GM19324 (cell line): ENCODE results near the gene ODC1.
"Not testable (repeated sequence)": the region's sequence is repeated elsewhere in the genome, so short reads cannot be mapped to it uniquely, and the experiment has no call there.

Experiments used
- ATAC-seq: cut with Tn5 transposase; IDR thresholded peaks from one replicate; pipeline ENCODE4 v1.9.1; 2021; ENCODE audit warnings: mild to moderate bottlenecking, moderate library complexity; ENCODE audit not compliant: unreplicated experiment, low FRiP score

The ODC1 gene

DNA sequence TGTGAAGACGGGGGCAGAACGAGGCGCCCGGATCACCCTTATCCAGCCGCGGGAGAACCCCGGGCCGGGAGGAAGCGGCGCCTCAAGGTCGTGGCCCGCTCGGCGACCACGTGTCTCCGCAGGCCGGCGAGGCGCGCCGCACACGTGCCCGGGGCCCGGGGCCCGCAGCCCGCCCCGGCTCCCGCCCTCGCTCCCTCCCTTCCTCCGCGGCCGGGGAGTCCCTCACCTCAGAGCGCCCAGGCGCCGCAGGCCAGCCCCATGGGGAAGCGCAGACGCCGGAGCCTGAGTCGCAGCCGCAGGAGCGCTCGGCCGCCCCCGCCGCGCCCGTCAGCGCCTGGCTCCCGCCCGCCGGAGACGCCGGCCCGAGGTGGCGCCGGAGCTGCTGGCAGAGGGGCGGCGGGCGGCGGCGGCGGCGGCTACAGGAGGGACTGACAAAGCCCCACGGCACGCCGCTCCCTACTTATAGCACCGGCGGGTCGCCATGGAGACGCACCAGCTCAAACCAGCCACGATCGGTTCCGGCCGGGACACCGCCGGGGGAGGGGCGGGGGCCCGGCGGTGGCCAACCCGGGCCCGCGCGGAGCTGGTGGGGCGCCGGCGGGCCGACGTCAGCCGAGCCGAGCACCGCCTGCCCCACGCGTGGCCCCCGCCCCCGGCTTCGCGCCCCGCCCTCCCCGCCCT lies at the start of gene ODC1:
Gene ODC1, minus strand, starts transcription at position 433 of the 681 bp plus-strand sequence. CDS start 3,295 bp downstream, outside the sequence.
- ATAC-seq, result peak; percentile 84

GRCh38 chr2:10497797-10498251 lies 49.7 kb upstream of the ODC1 start:
- ATAC-seq, result no peak

DNA sequence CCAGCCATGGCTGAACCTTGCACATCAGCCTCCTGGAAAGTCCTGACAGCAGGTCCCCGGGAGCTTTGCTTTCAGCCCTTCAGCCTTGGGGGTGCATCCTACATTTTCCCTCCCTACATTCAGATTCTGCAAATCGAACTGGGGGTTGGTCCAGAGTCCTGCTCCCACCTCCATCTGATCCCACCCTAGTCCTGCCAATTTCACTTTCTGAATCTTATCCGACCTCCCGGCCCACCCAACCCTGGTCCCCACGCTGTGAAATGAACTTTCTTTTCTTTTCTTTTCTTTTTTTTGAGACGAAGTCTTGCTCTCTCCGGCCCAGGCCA lies 47.8 kb upstream of the ODC1 start:
- ATAC-seq, result no peak

DNA sequence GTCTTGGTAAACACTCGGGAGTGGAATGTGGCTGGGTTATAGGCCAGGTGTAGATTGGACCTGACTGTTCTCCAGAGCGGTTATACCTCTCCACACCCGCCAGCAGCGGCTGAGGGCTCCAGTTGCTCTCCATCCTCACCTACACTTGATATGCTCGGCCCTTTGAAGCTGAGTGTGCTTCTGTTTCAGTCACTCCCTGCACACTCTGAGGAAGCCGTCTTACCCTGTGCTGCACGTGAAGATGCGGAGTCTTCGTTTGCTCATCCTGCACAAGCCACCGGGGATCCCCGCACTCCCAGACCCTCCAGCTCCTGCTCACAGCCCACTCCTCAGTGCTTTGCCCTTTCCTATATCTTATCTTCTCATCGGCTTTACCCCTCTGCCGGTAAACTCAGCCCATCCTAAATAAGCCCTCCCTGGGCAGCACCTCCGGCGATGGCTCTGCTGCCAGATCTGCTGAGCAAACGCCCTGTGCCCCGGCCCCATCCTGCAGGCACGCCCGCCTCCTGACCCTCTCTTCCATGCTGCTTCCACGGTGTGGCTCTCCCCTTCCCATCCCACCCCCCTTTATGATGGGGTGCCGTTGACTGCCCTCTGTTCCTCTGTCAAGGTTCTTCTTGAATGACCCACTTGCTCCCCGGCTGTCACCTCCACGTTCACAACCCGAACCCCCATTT lies 47.3 kb upstream of the ODC1 start:
- ATAC-seq, result no peak

DNA sequence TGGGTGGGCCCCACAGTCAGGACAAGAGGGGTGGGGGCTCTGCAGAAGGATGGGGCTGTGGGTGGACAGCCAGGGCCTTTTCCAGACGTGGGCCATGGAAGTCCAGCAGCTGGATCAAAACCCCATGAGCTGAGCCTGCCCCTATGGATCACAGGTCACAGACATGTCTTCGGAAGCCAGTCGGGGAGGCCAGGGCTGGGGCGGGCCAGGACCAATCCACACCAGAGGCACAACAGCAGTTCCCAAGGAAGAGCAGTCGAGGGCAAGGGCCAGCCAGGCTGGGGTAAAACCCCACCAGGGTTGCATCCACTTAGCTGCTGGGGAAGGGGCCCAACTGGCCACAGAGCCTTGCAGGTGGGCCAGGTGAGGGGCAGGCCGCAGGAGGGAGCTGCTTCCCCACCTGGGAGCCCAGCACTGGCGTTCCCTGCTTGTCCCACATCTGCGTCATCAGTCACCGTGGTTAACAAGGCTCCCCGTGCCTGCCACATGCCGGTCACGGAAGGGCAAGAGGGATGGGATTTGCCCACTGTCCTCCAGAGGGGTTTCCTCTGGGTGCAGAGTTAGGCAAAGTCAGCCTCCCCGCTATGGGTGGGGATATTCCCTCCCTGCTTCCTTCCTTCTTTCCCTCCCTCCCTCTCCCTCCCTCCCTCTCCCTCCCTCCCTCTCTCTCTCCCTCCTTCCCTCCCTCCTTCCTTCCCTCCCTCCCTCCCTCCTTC lies 46.4 kb upstream of the ODC1 start:
- ATAC-seq, result no peak

GRCh38 chr2:10493634-10494281 lies 45.6 kb upstream of the ODC1 start:
- ATAC-seq, result peak; percentile 73

- ATAC-seq, result no peak
These were observed 45.0 kb upstream of the ODC1 start for GRCh38 chr2:10493075-10493633.

DNA sequence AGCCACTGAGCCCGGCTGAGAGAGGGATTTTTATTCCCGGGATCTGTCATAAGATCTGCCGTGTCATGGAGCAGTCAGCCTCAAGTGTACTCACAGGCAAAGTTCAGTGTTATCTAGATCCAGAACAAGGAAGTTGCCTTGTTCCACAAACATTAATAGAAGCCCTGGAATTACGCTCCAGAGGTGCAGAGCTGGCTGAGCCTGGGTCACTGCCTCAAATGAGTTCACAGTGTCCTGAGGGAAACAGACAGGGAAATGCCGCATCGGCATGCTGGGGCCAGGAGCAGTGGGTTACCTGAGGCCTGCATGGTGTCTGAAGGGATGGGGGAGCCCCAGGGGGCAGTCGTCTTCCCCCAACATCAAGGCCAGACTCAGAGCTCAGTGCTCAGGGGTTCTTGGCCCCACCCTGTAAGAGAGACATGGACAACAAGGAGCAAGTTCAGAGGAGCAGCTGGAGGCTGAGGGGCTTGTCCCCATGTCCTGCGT lies 42.7 kb upstream of the ODC1 start:
- ATAC-seq, result no peak

GRCh38 chr2:10489842-10490555 lies 41.9 kb upstream of the ODC1 start:
- no peak for ATAC-seq

DNA sequence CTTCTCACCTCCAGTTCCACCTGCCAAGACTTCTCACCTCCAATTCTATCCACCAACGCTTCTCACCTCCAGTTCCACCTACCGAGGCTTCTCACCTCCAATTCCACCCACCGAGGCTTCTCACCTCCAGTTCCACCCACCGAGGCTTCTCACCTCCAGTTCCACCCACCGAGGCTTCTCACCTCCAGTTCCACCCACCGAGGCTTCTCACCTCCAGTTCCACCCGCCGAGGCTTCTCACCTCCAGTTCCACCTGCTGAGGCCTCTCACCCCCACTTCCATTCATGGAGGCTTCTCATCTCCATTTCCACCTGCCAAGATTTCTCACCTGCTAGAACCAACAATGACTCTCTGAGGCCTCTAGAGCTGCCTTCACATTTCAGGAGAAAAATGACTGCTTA lies 40.0 kb upstream of the ODC1 start:
- not testable (repeated sequence) for ATAC-seq

DNA sequence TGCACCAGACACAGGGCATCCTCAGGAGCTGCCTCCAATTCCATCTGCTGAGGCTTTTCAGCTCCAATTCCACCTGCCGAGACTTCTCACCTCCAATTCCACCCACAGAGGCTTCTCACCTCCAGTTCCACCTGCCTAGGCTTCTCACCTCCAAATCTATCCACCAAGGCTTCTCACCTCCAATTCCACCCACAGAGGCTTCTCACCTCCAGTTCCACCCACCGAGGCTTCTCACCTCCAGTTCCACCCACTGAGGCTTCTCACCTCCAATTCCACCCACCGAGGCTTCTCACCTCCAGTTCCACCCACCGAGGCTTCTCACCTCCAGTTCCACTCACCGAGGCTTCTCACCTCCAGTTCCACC lies 39.6 kb upstream of the ODC1 start:
- not testable (repeated sequence) for ATAC-seq

- no peak for ATAC-seq
These were observed 39.1 kb upstream of the ODC1 start for GRCh38 chr2:10487081-10487740.

- no peak for ATAC-seq
These were observed 38.5 kb upstream of the ODC1 start for GRCh38 chr2:10486601-10487079.

DNA sequence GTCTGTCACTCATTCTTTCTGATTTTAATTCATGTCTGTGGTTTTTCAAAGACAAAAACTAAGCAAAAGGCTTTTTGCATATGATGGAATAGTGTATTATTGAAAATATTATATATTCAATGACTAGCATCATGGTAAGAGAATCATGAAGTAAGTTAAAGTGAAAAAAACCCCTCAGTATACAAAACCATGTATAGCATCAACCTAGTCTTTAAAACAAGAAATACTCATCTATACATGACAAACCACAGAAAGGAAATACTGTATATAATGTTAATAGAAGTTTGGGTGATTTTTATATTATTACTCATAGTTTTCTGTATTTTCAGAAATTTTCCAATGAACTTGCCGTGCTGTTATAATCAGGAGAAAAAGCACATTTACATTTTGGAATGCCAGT lies 38.0 kb upstream of the ODC1 start:
- no peak for ATAC-seq

DNA sequence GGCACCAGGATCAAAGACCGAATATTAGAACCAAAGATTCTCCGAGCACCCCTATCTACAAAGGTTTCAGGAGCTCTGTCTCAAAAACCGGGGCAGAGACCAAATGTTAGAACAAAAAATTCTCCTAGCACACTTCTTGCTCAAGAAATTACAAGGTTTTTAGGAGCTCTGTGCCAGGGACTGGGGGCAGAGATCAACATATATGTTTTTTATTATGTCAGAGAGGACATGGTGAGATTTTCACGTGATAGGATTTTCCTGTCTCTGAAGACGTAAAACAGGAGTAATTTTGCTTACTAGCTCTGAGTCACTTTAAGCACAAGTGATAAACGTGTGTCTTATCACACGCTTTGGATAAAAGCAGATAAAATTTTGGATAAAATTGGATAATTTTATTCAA lies 34.8 kb upstream of the ODC1 start:
- ATAC-seq, result no peak

- no peak for ATAC-seq
These were observed 34.3 kb upstream of the ODC1 start for GRCh38 chr2:10482460-10482859.

DNA sequence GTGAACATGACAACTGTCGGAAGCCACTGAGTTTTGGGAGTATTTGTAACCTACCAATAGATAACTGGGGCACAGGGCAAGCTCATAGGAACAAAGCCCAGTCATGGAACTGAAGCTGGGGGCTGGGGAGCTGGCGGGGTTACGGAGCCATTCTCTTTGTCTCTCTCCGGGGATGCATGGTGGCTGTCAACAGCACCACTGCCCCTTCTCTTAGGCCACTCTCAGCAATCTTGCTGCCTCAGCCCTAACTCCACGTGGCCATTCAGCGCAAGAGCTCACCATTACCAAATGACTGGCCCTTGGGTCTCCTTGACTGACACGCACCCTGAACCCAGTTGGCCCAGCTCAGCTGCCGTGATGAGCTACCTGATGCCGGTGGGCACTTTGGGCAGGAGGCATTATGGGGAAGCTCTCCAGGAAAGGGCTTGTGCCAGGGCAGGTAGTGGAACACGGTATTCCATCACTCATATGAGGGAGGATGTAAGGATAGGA lies 33.6 kb upstream of the ODC1 start:
- no peak for ATAC-seq

DNA sequence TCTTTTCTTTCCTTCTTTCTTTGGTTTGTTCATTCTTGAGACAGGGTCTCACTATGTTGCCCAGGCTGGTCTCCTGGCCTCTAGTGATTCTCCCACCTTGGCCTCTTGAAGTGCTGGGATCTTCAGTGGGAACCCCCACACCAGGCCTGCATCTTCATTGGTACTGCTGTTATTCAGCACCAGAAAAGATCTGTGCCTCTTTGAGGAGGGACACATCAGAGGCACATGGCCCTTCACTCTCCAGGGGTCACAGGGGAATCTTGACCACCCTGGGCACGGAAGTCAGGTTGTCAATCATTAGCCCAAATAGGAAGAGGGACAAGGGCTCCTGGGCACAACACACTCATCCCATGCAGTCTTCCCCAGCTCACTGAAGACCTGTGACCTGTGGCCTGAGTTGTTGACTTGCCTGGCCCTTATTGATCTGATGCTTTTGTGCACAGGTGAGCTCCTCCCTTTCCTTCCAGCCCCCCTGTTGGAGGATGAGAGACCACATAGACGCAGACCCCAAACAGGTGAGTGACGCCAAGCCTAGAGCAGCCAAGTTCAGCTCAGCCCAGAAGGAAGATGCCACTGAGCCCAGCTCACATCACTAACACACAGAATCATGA lies 33.0 kb upstream of the ODC1 start:
- ATAC-seq, result no peak
